GM12878 (cell line): Measurements from ENCODE around the gene HIC1. TPM values are rescaled to one million over a fixed set of nuclear protein-coding genes. Genes with fewer than 3 reads are reported as not detected.

Source experiments
- HCFC1 ChIP-seq: fragments of 150-350 bp; IDR thresholded peaks from 2 replicates; pipeline ENCODE4 v1.6.1; 2014; ENCODE audit warnings: low read length
- IKZF1 ChIP-seq: fragments of 450-650 bp; conservative IDR thresholded peaks from 2 replicates; pipeline ENCODE4 v1.6.1; 2017; ENCODE audit warnings: antibody characterized with exemption, mild to moderate bottlenecking
- RFX5 ChIP-seq: IDR thresholded peaks from 2 replicates; pipeline ENCODE4 v1.6.1; 2011; ENCODE audit warnings: low read depth, low read length, improper control_type of control experiment
- SMAD5 ChIP-seq: IDR thresholded peaks from 2 replicates; pipeline ENCODE4 v1.6.1; 2016; ENCODE audit warnings: antibody characterized with exemption, low read depth
- TBL1XR1 ChIP-seq: IDR thresholded peaks from 2 replicates; pipeline ENCODE4 v1.6.1; 2012; ENCODE audit warnings: low read depth, low read length, improper control_type of control experiment
- ZBED1 ChIP-seq: IDR thresholded peaks from 2 replicates; pipeline ENCODE4 v1.6.1; 2016; ENCODE audit warnings: borderline replicate concordance
- polyA plus RNA-seq, 11 experiments: library from polyadenylated mRNA; depleted of rRNA in 4 of 11; unstranded in 6 of 11; stranded (reverse) in 5 of 11; fragments of >200 nt; fragmentation: Nextera tagmentation in 4 of 11; fragmentation: Illumina TruSeq in 1 of 11; extraction: Ambion mirVana in 4 of 11; extraction: Trizol in 1 of 11; gene quantifications; 1 replicate in 1 of 11; 2 replicates in 10 of 11; pipeline versions ENCODE4 v1.2.1 to v1.2.3, GENCODE V29; 2011 to 2016; ENCODE audit warnings: inconsistent platforms in 2 of 11, missing spikeins in 2 of 11, low read depth in 1 of 11
- total RNA-seq, 4 experiments: library from RNA; depleted of rRNA in 3 of 4; stranded (reverse); fragments of >200 nt in 3 of 4; fragmentation: Illumina TruSeq in 1 of 4; extraction: Trizol in 1 of 4; gene quantifications; 2 replicates each; pipeline versions ENCODE4 v1.2.1 to v1.2.3, GENCODE V29; 2013 to 2021
- TF ChIP-seq, protein P1 (sequence below): fragments of 450-650 bp; IDR thresholded peaks from 2 replicates; pipeline ENCODE4 v1.6.1; 2016; ENCODE audit warnings: mild to moderate bottlenecking
- TF ChIP-seq, protein P2 (sequence below): fragments of 450-650 bp; IDR thresholded peaks from 2 replicates; pipeline ENCODE4 v1.6.1; 2017; ENCODE audit warnings: antibody characterized with exemption, mild to moderate bottlenecking, moderate library complexity

HIC1 gene
- total and polyA plus RNA-seq, 10 of the 15 experiments (the other 5 are each of a cell fraction or from before 2014, with no cell fraction given): 0.11 to 61.1 (median 4.9) TPM

DNA sequence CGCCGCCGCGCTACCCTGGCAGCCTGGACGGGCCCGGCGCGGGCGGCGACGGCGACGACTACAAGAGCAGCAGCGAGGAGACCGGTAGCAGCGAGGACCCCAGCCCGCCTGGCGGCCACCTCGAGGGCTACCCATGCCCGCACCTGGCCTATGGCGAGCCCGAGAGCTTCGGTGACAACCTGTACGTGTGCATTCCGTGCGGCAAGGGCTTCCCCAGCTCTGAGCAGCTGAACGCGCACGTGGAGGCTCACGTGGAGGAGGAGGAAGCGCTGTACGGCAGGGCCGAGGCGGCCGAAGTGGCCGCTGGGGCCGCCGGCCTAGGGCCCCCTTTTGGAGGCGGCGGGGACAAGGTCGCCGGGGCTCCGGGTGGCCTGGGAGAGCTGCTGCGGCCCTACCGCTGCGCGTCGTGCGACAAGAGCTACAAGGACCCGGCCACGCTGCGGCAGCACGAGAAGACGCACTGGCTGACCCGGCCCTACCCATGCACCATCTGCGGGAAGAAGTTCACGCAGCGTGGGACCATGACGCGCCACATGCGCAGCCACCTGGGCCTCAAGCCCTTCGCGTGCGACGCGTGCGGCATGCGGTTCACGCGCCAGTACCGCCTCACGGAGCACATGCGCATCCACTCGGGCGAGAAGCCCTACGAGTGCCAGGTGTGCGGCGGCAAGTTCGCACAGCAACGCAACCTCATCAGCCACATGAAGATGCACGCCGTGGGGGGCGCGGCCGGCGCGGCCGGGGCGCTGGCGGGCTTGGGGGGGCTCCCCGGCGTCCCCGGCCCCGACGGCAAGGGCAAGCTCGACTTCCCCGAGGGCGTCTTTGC, 3.1 kb downstream of the HIC1 start (continued):
- TF ChIP-seq, protein P1, sequence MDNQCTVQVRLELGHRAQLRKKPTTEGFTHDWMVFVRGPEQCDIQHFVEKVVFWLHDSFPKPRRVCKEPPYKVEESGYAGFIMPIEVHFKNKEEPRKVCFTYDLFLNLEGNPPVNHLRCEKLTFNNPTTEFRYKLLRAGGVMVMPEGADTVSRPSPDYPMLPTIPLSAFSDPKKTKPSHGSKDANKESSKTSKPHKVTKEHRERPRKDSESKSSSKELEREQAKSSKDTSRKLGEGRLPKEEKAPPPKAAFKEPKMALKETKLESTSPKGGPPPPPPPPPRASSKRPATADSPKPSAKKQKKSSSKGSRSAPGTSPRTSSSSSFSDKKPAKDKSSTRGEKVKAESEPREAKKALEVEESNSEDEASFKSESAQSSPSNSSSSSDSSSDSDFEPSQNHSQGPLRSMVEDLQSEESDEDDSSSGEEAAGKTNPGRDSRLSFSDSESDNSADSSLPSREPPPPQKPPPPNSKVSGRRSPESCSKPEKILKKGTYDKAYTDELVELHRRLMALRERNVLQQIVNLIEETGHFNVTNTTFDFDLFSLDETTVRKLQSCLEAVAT: peak; percentile 64; the same call in 1 of the 2 replicates
- TF ChIP-seq IKZF1 (no peak), HCFC1 (no peak), ZBED1 (no peak), RFX5 (no peak), TBL1XR1 (no peak), SMAD5 (peak; percentile 25; the same call in 1 of the 2 replicates)
- TF ChIP-seq, protein P2, sequence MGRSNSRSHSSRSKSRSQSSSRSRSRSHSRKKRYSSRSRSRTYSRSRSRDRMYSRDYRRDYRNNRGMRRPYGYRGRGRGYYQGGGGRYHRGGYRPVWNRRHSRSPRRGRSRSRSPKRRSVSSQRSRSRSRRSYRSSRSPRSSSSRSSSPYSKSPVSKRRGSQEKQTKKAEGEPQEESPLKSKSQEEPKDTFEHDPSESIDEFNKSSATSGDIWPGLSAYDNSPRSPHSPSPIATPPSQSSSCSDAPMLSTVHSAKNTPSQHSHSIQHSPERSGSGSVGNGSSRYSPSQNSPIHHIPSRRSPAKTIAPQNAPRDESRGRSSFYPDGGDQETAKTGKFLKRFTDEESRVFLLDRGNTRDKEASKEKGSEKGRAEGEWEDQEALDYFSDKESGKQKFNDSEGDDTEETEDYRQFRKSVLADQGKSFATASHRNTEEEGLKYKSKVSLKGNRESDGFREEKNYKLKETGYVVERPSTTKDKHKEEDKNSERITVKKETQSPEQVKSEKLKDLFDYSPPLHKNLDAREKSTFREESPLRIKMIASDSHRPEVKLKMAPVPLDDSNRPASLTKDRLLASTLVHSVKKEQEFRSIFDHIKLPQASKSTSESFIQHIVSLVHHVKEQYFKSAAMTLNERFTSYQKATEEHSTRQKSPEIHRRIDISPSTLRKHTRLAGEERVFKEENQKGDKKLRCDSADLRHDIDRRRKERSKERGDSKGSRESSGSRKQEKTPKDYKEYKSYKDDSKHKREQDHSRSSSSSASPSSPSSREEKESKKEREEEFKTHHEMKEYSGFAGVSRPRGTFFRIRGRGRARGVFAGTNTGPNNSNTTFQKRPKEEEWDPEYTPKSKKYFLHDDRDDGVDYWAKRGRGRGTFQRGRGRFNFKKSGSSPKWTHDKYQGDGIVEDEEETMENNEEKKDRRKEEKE: no peak
